ENCODE data around the gene SAPCD2. TPM values are rescaled to one million over a fixed set of nuclear protein-coding genes. Genes with fewer than 3 reads are reported as not detected.
A peak's percentile ranks its signal among the peaks of the same experiment; 100 is the strongest.

Gene SAPCD2
- total and polyA plus RNA-seq, 2 of the 8 experiments (the other 6 are each of a cell fraction or from before 2014, with no cell fraction given): 12.7 to 32.1 TPM

GRCh38 chr9:137073992-137074399, 3.6 kb upstream of the SAPCD2 start:
- Histone ChIP-seq H2BK15ac (ENCODE audit: low read length) (0 out of 2 replicates have a peak overlapping the region, but pooled peaks have one; percentile 19), H3K18ac (ENCODE audit: extremely low read depth, low read length) (no peak overlapping the region), H2AK5ac (ENCODE audit: low read depth, low read length) (peak overlapping the region; percentile 70; the same call in 1 of the 2 replicates), H3K56ac (replicated peaks; ENCODE audit: insufficient read length, low read depth, low read length) (no peak overlapping the region), H4K20me1 (replicated peaks in 1 of 2; ENCODE audit: control insufficient read depth in 1 of 2, insufficient read depth in 2 of 2, low read length in 2 of 2) (peaks cover 5 to 7% of the 10 kb centered on the region in 2 experiments), H2BK12ac (ENCODE audit: low read depth, low read length) (peak overlapping the region; percentile 63; the same call in 1 of the 2 replicates), H3K27me3 (replicated peaks in 1 of 4; ENCODE audit: control insufficient read depth in 3 of 4, extremely low read depth in 1 of 4, insufficient read depth in 3 of 4, low read length in 3 of 4) (peaks cover 17 to 42% (median 30%) of the 10 kb centered on the region in 4 experiments), H4K8ac (ENCODE audit: extremely low read depth, insufficient read depth, low read length) (no peak overlapping the region), H3K4me2 (ENCODE audit: insufficient read depth in 1 of 2, low read depth in 2 of 2, low read length in 2 of 2) (no peak overlapping the region), H2BK20ac (ENCODE audit: low read length) (no peak overlapping the region), H3K79me2 (ENCODE audit: control insufficient read depth in 1 of 2, insufficient read depth in 2 of 2, low read length in 2 of 2) (no peaks in the 10 kb centered on the region), H3K27ac (ENCODE audit: low read depth, low read length) (no peak overlapping the region), H3K23me2 (ENCODE audit: low read depth, low read length) (peaks cover 27% of the 10 kb centered on the region), H3K23ac (ENCODE audit: insufficient read length) (no peak overlapping the region), H3K9me3 (ENCODE audit: insufficient read depth in 2 of 2, low read depth in 1 of 2, low read length in 1 of 2) (no peaks in the 10 kb centered on the region), H3K4me1 (replicated peaks in 1 of 4; ENCODE audit: control insufficient read depth in 3 of 4, insufficient read depth in 4 of 4, low read length in 3 of 4) (peaks cover 0 to 29% (median 24%) of the 10 kb centered on the region in 4 experiments; a peak in 6 of 7 replicates), H3K4ac (replicated peaks; ENCODE audit: insufficient read length, low read depth, low read length) (no peak overlapping the region), H3K9ac (replicated peaks in 1 of 4; ENCODE audit: extremely low read depth in 1 of 4, low read depth in 3 of 4, low read length in 3 of 4) (no peak overlapping the region), H3K4me3 (ENCODE audit: extremely low read depth in 1 of 4, insufficient read depth in 2 of 4, low read depth in 3 of 4, low read length in 4 of 4) (no peak overlapping the region), H2BK120ac (replicated peaks; ENCODE audit: low read depth, low read length) (no peak overlapping the region), H2BK5ac (ENCODE audit: low read depth, low read length) (no peak overlapping the region), H4K91ac (replicated peaks; ENCODE audit: insufficient read length, low read length) (peak overlapping the region; percentile 59), H3K36me3 (ENCODE audit: control insufficient read depth in 2 of 4, insufficient read depth in 4 of 4, low read length in 3 of 4) (no peaks in the 10 kb centered on the region; a peak in 1 of 8 replicates), H3K79me1 (ENCODE audit: low read depth, low read length) (peaks cover 2% of the 10 kb centered on the region; the same call in 1 of the 2 replicates), H3K14ac (ENCODE audit: insufficient read length) (no peak overlapping the region), H4K5ac (ENCODE audit: insufficient read length, low read depth, low read length) (no peak overlapping the region), H2AFZ (ENCODE audit: low read length) (no peak overlapping the region)
- ChIA-PET POLR2A (ENCODE audit: partially characterized antibody) (interaction anchor here (0.7 to 2.1 kb wide), 3 partner anchors 13 to 265 kb away, joined by 3 to 9 read pairs (median 4); partner anchors contain the start of gene MAN1B1), CTCF (ENCODE audit: partially characterized antibody) (interaction anchor here (1.0 to 4.6 kb wide), 6 partner anchors 10 to 126 kb away, joined by 3 to 27 read pairs (median 4); partner anchors contain the start of gene NPDC1)
- WGBS, 2 experiments (ENCODE audit: extremely low coverage in 1 of 2, insufficient coverage in 1 of 2, insufficient read length in 1 of 2, insufficient replicate concordance in 2 of 2, low coverage in 1 of 2, low lambda C conversion rate in 2 of 2, missing lambda C conversion rate in 1 of 2): 87% methylated on average over 8 of the region's 8 CpGs; no CpG with 5 or more reads in 1 of the 2 experiments
- FAIRE-seq (no peak), DNase-seq (ENCODE audit: low read depth in 1 of 2, low spot score in 2 of 2) (no peak)
- TF ChIP-seq NANOG (IDR thresholded peaks at IDR 0.05; ENCODE audit: insufficient read depth, low read depth, low read length, poor library complexity, severe bottlenecking) (no peak), CHD2 (IDR thresholded peaks at IDR 0.05; ENCODE audit: low read length) (no peak), GTF2F1 (IDR thresholded peaks at IDR 0.05; ENCODE audit: borderline replicate concordance, low read depth, low read length) (no peak), SUZ12 (IDR thresholded peaks at IDR 0.05; ENCODE audit: low read length) (no peak)
